ENCODE results near the gene THSD7B. TPM values are rescaled to one million over a fixed set of nuclear protein-coding genes. Genes with fewer than 3 reads are reported as not detected.

Gene THSD7B
- total RNA-seq, 1 experiment from 2014 or later, result 6.9 TPM

DNA sequence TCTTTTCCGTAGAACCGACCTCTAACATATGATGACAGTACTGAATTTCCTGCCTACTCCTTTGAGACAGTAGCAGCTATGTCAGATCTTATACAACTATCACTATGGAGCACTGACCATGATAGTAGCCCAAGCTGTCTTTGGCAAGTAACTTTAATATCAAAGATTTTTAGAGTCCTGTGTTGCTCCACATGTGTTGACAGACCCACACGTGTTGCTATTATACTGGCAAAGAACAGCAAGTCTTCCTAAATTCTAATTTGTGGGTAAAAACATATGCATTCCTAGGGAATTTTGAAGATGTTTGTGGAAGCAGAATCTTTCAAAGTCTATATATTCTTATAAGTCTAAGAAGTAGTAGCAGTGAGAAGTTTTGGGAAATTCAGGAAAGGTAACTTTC is 953.4 kb downstream of the THSD7B start:
- peaks cover 4% of the 10 kb centered on the region for H3K27me3 Mint-ChIP-seq (ENCODE audit: insufficient read depth, unreplicated experiment)

GRCh38 chr2:137721733-137722132 is 956.4 kb downstream of the THSD7B start:
- Histone ChIP-seq H3K36me3 (ENCODE audit: control insufficient read depth, insufficient read depth, low read length) (no peaks in the 10 kb centered on the region), H3K9me3 (0 out of 2 replicates have a peak, but pooled peaks cover 4% of the 10 kb centered on the region), H3K4me3 (ENCODE audit: low read depth, low read length) (no peak overlapping the region), H3K4me1 (no peaks in the 10 kb centered on the region), H3K27me3 (replicated peaks; ENCODE audit: control insufficient read depth, insufficient read depth, low read length) (no peaks in the 10 kb centered on the region)
- Mint-ChIP-seq H3K36me3 (ENCODE audit: insufficient read depth, unreplicated experiment) (no peaks in the 10 kb centered on the region), H3K4me1 (ENCODE audit: low read depth, unreplicated experiment) (no peaks in the 10 kb centered on the region), H3K4me3 (ENCODE audit: unreplicated experiment) (no peak overlapping the region), H3K27me3 (ENCODE audit: insufficient read depth, unreplicated experiment) (peaks cover 12% of the 10 kb centered on the region), H3K27ac (ENCODE audit: unreplicated experiment) (no peak overlapping the region), H3K9me3 (ENCODE audit: unreplicated experiment) (no peaks in the 10 kb centered on the region)
- intact Hi-C loops (cut with micrococcal nuclease; ENCODE audit: unreplicated experiment), result no loop called here
- DNase-seq, result no peak
- ChIA-PET POLR2A (no interaction called here), CTCF (no interaction called here)
- BruUV-seq (replicated peaks), result no TSS peak
- no peak for TF ChIP-seq CTCF (IDR thresholded peaks at IDR 0.05; ENCODE audit: insufficient read depth in 1 of 2, low read depth in 1 of 2, low read length in 1 of 2, severe bottlenecking in 1 of 2, unreplicated experiment in 1 of 2)

More for the DNA sequence above, 953.4 kb downstream of the THSD7B start:
- no peaks in the 10 kb centered on the region for H3K4me1 Mint-ChIP-seq (ENCODE audit: low read depth, unreplicated experiment)
- H3K27ac Mint-ChIP-seq (ENCODE audit: unreplicated experiment), result no peak overlapping the region
- Histone ChIP-seq H3K9me3 (0 out of 2 replicates have a peak, but pooled peaks cover 4% of the 10 kb centered on the region), H3K27me3 (replicated peaks; ENCODE audit: control insufficient read depth, insufficient read depth, low read length) (no peaks in the 10 kb centered on the region), H3K36me3 (ENCODE audit: control insufficient read depth, insufficient read depth, low read length) (no peaks in the 10 kb centered on the region), H3K4me1 (no peaks in the 10 kb centered on the region), H3K4me3 (ENCODE audit: low read depth, low read length) (no peak overlapping the region)
- no peak overlapping the region for H3K4me3 Mint-ChIP-seq (ENCODE audit: unreplicated experiment)
- no peak for DNase-seq
- H3K9me3 Mint-ChIP-seq (ENCODE audit: unreplicated experiment), result peaks cover 5% of the 10 kb centered on the region
- no peaks in the 10 kb centered on the region for H3K36me3 Mint-ChIP-seq (ENCODE audit: insufficient read depth, unreplicated experiment)
- BruUV-seq (replicated peaks), result no TSS peak
- ChIA-PET CTCF (no interaction called here), POLR2A (no interaction called here)
- intact Hi-C loops (cut with micrococcal nuclease; ENCODE audit: unreplicated experiment), result no loop called here
- no peak for TF ChIP-seq CTCF (IDR thresholded peaks at IDR 0.05; ENCODE audit: insufficient read depth in 1 of 2, low read depth in 1 of 2, low read length in 1 of 2, severe bottlenecking in 1 of 2, unreplicated experiment in 1 of 2)

GRCh38 chr2:137724912-137725311 is 959.6 kb downstream of the THSD7B start:
- BruUV-seq (replicated peaks), result no TSS peak
- Histone ChIP-seq H3K9me3 (0 out of 2 replicates have a peak, but pooled peaks cover 4% of the 10 kb centered on the region), H3K27me3 (replicated peaks; ENCODE audit: control insufficient read depth, insufficient read depth, low read length) (no peaks in the 10 kb centered on the region), H3K4me3 (ENCODE audit: low read depth, low read length) (no peak overlapping the region), H3K36me3 (ENCODE audit: control insufficient read depth, insufficient read depth, low read length) (no peaks in the 10 kb centered on the region), H3K4me1 (no peaks in the 10 kb centered on the region)
- ChIA-PET POLR2A (no interaction called here), CTCF (no interaction called here)
- Mint-ChIP-seq H3K9me3 (ENCODE audit: unreplicated experiment) (no peaks in the 10 kb centered on the region), H3K27me3 (ENCODE audit: insufficient read depth, unreplicated experiment) (peaks cover 19% of the 10 kb centered on the region), H3K4me3 (ENCODE audit: unreplicated experiment) (no peak overlapping the region), H3K4me1 (ENCODE audit: low read depth, unreplicated experiment) (peaks cover 6% of the 10 kb centered on the region), H3K36me3 (ENCODE audit: insufficient read depth, unreplicated experiment) (no peaks in the 10 kb centered on the region), H3K27ac (ENCODE audit: unreplicated experiment) (no peak overlapping the region)
- no peak for DNase-seq
- intact Hi-C loops (cut with micrococcal nuclease; ENCODE audit: unreplicated experiment), result no loop called here
- TF ChIP-seq CTCF (IDR thresholded peaks at IDR 0.05; ENCODE audit: insufficient read depth in 1 of 2, low read depth in 1 of 2, low read length in 1 of 2, severe bottlenecking in 1 of 2, unreplicated experiment in 1 of 2), result no peak

All from Caco-2 (cell line).